ENCODE results near the gene LRBA.

DNA sequence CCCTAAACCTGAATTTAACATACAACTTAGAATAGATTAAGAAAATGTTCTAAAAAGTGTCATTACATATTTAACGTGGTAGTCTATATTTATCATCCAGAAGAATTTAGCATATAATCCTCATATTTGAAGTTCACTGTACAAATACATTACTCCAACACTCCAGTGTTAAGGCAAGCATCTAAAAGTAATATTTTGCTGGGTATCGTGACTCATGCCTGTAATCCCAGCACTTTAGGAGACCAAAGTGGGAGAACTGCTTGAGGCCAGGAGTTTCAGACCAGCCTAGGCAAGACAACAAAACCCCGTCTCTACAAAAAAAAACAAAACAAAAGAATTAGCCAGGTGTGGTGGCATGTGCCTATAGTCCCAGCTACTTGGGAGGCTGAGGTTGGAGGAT is 24.8 kb downstream of the LRBA start:
- TF ChIP-seq, protein P1, sequence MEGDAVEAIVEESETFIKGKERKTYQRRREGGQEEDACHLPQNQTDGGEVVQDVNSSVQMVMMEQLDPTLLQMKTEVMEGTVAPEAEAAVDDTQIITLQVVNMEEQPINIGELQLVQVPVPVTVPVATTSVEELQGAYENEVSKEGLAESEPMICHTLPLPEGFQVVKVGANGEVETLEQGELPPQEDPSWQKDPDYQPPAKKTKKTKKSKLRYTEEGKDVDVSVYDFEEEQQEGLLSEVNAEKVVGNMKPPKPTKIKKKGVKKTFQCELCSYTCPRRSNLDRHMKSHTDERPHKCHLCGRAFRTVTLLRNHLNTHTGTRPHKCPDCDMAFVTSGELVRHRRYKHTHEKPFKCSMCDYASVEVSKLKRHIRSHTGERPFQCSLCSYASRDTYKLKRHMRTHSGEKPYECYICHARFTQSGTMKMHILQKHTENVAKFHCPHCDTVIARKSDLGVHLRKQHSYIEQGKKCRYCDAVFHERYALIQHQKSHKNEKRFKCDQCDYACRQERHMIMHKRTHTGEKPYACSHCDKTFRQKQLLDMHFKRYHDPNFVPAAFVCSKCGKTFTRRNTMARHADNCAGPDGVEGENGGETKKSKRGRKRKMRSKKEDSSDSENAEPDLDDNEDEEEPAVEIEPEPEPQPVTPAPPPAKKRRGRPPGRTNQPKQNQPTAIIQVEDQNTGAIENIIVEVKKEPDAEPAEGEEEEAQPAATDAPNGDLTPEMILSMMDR (IDR thresholded peaks at IDR 0.05; ENCODE audit: extremely low read depth in 1 of 2, insufficient read depth in 1 of 2, low read depth in 1 of 2, low read length in 2 of 2): no peak
- TF ChIP-seq POLR2AphosphoS5 (IDR thresholded peaks at IDR 0.05; ENCODE audit: insufficient read depth, low read depth, low read length): no peak
